ENCODE data around the gene PKMYT1.

PKMYT1 gene

DNA sequence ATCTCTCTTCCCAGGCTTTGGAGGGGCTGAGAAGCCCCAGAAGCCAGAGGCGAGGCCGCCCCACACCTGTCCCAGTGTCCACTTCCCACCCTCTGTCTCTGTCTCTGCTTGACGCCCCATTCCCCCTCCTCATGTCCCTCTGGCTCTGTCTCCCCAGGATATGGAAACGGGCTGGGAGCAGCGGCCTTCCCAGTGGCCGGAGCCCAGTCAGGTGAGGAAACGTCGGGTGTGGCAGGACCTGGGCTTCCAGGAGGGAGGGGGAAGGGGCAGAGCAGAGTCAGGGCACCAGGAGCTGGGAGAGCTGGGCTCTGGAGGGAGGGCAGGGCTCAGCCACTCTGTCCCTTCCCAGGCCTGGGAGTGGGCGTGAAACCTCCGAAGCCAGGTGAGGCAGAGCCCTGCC, 10.6 kb upstream of the PKMYT1 start:
- no peak for DNase-seq (ENCODE audit: extremely low spot score)
- ChIA-PET POLR2A (no interaction called here), CTCF (interaction anchor here (1.0 kb wide), 1 partner anchor 11 kb away, joined by 3 read pairs; no protein-coding TSS in a partner anchor)
- TF ChIP-seq, protein P1, sequence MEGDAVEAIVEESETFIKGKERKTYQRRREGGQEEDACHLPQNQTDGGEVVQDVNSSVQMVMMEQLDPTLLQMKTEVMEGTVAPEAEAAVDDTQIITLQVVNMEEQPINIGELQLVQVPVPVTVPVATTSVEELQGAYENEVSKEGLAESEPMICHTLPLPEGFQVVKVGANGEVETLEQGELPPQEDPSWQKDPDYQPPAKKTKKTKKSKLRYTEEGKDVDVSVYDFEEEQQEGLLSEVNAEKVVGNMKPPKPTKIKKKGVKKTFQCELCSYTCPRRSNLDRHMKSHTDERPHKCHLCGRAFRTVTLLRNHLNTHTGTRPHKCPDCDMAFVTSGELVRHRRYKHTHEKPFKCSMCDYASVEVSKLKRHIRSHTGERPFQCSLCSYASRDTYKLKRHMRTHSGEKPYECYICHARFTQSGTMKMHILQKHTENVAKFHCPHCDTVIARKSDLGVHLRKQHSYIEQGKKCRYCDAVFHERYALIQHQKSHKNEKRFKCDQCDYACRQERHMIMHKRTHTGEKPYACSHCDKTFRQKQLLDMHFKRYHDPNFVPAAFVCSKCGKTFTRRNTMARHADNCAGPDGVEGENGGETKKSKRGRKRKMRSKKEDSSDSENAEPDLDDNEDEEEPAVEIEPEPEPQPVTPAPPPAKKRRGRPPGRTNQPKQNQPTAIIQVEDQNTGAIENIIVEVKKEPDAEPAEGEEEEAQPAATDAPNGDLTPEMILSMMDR (IDR thresholded peaks at IDR 0.05; ENCODE audit: control extremely low read depth, extremely low read depth, low read depth, missing control alignments) = no peak

DNA sequence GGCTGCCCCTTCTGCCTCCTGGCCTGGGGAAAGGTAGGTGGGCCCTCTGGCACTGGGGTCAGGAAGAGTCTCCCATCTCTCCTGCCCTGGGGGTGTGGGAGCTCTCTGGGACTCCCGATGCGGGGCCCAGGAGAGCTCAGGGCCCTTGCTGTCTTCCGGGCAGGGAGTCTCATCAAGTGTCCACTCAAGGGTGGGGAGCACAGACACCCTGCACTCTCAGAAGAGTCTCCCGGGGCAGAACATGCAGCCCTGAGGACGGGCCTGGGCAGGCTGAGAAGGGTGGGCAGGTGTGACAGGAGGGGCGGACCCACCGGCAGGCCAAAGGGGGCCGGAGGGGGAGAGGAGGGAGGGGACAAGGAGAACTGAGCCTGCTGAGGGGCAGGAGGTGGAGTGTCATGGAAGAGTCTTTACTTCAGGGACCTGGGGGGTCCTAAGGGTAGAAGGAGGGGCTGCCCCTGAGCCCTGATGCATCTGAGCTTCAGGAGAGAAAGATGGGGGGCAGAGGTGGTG, 8.4 kb upstream of the PKMYT1 start:
- TF ChIP-seq, protein P1 (IDR thresholded peaks at IDR 0.05; ENCODE audit: control extremely low read depth, extremely low read depth, low read depth, missing control alignments) = no peak
- CTCF ChIA-PET = no interaction called here
- POLR2A ChIA-PET = no interaction called here
- DNase-seq (ENCODE audit: extremely low spot score) = no peak

DNA sequence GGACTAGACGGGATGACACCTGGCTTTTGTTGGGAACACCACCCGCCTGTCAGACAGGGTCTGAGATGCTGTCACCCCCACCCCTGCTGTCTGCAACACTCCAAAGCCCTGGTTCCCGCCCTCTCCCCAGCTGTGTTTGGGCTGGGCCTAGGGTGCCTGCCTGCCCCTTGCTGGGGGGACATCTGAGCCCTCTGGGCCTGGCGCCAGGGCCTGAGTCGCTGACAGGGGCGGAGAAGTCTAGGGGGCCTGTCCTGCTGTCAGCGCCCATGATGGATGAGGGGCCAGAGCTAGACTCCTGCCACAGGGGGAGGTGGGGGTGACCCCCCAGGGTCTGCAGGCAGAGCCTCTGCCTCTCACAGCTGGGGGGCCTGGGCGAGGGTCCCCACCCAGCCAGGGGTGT, 7.6 kb upstream of the PKMYT1 start:
- POLR2A ChIA-PET = no interaction called here
- TF ChIP-seq, protein P1 (IDR thresholded peaks at IDR 0.05; ENCODE audit: control extremely low read depth, extremely low read depth, low read depth, missing control alignments) = no peak
- CTCF ChIA-PET = no interaction called here
- DNase-seq (ENCODE audit: extremely low spot score) = no peak

DNA sequence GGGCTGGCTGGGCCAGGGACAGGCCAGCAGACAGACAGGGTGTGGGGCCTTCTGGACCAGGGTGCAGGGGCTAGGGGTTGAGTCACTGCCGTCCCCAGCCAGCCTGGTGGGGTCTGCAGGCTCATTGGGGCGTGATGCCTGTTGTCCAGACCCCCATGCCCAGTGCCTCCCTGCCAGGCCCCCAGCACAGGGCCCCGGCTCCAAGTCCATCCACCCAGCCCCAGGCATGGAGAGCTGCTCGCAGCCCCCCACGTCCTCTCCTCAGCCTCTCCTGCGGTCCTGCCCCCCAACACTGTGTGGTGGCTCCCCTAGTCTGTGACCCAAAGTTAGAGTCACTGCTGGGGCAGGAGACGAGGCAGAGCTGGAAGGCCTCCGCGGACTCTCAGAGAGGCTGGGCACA, 7.0 kb upstream of the PKMYT1 start:
- TF ChIP-seq, protein P1 (IDR thresholded peaks at IDR 0.05; ENCODE audit: control extremely low read depth, extremely low read depth, low read depth, missing control alignments) = no peak
- POLR2A ChIA-PET = no interaction called here
- CTCF ChIA-PET = no interaction called here
- no peak for DNase-seq (ENCODE audit: extremely low spot score)

DNA sequence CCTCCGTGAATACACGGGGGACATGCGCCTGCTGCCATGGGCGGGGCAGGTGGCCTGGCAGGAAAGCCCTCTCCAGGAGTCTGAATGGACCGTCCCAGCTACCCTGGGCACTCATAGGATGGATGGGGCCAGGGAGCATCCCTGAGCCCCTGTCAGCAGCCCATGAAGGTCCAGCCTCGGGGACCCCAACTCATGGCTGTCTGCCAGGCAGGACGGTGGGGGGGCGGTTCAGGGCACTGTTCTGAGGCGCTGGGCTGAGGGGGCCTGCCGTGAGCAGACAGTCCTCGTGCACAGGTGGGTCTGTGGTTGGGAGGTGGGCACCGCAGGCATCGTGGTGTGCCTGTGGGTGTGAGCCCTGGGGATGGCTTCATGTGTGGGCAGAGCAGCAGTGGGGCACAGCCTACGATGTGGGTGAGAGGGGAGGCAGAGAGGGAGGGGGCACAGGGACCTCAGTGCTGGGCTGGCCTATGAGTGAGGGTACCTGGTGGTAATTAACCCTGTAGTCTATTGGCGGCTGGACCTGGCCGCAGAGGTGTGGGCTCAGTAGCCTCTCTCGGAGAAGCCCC, 6.5 kb upstream of the PKMYT1 start:
- DNase-seq (ENCODE audit: extremely low spot score) = no peak
- TF ChIP-seq, protein P1 (IDR thresholded peaks at IDR 0.05; ENCODE audit: control extremely low read depth, extremely low read depth, low read depth, missing control alignments) = no peak
- ChIA-PET CTCF (no interaction called here), POLR2A (no interaction called here)

DNA sequence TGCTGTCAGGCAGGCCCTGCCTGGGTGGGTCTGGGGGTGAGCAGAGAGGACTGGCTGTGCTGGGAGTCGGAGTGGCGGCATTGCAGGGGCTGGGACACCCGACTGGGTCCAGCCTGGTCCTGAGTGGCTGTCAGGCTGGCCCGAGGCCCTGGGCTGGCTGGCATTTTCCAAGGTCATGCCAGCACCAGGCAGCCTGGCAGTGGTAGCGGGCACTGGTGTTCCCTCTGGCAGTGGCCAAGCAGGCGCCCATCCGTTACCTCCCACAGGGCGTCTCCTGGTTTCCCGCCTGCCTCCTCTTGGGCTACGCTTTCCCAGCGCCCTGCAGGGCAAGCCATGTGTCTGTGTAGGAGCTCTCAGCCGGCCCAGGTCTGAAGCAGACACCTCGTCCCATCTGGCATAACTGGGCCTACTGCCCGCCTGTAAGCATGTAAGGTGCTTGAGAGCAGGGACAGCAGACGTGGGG, 5.7 kb upstream of the PKMYT1 start:
- TF ChIP-seq, protein P1 (IDR thresholded peaks at IDR 0.05; ENCODE audit: control extremely low read depth, extremely low read depth, low read depth, missing control alignments) = no peak
- no peak for DNase-seq (ENCODE audit: extremely low spot score)
- ChIA-PET POLR2A (no interaction called here), CTCF (interaction anchor here (1.5 to 3.3 kb wide), 2 partner anchors 10 to 59 kb away, joined by 3 to 12 read pairs; no protein-coding TSS in a partner anchor)
